Measurements from ENCODE around the gene RBM7.

GRCh38 chr11:114449845-114450244, 49.4 kb downstream of the RBM7 start:
- TF ChIP-seq CTCF (IDR thresholded peaks at IDR 0.05; ENCODE audit: poor library complexity, severe bottlenecking) (no peak), TAF1 (IDR thresholded peaks at IDR 0.05; ENCODE audit: low read depth) (no peak), EP300 (conservative IDR thresholded peaks at IDR 0.05; ENCODE audit: poor library complexity, severe bottlenecking) (no peak), POLR2AphosphoS5 (IDR thresholded peaks at IDR 0.05) (no peak), EZH2 (IDR thresholded peaks at IDR 0.05; ENCODE audit: borderline replicate concordance, insufficient read depth, low read length, poor library complexity, severe bottlenecking) (no peak)

All from neural cell (in vitro differentiated cells).